GM18870 (cell line): Measurements from ENCODE around the gene KAT6B.
"Not testable (repeated sequence)": the region's sequence is repeated elsewhere in the genome, so short reads cannot be mapped to it uniquely, and the experiment has no call there.

Experiments
- ATAC-seq: cut with Tn5 transposase; IDR thresholded peaks from one replicate; pipeline ENCODE4 v1.9.1; 2021; ENCODE audit warnings: moderate library complexity; ENCODE audit not compliant: unreplicated experiment

The KAT6B gene

DNA sequence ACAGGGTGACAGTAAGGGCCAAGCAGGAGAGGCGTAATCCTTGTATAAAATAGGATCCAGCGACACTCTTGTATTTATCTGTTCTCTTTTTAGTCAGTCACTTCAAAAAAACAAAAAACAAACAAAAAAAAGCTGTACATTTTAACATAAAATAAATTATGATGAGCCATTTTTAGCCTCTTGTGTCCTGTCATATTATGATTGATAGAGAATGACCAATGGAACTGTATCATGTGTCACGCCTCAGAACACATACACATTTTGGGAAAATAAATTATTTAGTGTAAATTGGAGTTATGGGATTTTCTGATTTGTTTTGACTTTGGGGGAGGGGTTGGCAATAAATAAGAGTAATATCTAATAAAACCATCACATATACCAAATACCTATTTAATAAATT is 205.7 kb downstream of the KAT6B start:
- no peak for ATAC-seq

DNA sequence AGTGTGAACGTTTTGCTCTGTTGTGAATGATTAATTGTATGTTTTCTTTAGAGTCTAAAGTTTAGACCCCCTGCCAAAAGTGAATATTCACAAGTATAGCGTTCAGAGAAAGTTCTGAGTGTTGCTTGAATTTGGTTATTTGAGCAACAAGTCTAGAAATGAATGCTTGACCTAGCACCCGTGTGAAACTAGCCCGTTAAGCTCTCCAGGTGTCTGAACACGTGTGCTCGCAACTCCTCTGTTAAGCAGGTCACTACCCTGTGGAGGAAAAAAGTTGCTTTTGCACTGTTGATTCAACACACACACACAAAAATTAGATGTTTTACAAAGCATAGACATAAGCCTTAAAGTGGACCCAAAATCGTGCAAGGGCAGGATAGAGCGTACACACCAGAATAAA is 206.4 kb downstream of the KAT6B start:
- no peak for ATAC-seq

- ATAC-seq, result no peak
Observed at GRCh38 chr10:75033399-75034130, 207.2 kb downstream of the KAT6B start.

DNA sequence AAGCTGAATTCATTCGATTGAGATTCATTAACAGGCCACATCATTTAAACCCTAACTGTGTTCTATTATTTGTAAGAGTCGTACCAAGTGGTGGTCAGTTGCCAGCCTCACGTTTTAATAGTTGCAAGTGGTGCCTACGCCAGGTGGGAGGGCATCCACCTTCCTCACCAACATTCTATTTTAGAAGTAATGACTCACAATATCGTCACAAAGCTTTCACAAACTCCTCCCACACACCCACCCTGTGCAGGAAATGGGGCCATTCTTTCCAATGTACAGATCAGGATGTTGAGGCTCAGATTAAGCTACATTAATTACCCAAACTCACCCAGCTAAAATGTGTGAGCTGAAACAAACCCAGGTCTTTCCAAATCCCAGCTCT is 207.7 kb downstream of the KAT6B start:
- no peak for ATAC-seq

- ATAC-seq, result no peak
Observed at GRCh38 chr10:75034714-75035258, 208.4 kb downstream of the KAT6B start.

GRCh38 chr10:75035975-75036708 is 209.7 kb downstream of the KAT6B start:
- no peak for ATAC-seq

DNA sequence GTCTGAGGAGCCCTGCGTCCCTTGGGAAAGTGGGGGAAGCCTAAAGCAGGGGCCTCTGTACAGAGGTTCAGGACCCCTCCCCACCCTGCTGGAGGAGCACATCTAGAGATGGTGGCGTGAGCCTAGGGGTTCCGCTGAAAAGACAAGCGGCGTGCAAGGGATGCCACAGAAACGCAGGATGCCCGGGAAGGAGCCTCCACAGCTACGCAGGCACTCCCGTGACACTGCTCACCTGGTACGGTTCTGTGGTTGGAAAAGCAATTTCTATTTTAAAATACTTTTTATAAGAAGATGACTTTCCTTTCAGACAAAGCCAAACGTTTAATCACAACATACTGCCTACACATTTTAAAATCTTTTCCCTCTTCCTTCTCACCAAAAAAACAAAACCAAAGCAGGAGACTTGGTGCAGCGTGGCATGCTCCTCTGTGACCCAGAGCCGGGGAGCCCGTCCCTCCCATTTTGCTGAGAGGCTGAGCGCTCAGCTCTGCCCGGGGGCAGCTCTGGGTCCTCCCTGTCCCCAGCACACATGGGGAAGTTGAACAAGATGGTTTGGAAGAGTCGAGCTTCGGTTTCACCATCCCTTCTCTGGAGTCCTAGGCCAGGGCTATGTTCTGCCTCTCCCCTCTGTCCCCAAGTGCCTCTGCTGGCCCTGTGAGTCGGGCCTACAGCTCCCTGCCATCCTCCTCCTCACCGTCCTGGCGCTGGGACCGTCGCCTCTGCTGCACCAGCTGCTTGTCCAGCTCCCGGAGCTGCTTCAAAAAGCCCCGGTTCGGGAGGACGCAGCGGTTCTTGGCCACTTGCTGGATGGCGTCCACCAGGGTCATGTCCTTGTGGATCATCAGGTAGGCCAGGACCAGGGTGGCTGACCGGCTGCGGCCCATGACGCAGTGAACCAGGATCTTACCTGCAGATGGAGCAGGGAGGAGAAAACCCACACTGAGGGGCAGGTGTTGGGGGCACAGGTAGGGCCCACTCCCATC is 211.1 kb downstream of the KAT6B start:
- no peak for ATAC-seq

- ATAC-seq, result no peak
Observed at GRCh38 chr10:75038335-75038734, 211.9 kb downstream of the KAT6B start.

DNA sequence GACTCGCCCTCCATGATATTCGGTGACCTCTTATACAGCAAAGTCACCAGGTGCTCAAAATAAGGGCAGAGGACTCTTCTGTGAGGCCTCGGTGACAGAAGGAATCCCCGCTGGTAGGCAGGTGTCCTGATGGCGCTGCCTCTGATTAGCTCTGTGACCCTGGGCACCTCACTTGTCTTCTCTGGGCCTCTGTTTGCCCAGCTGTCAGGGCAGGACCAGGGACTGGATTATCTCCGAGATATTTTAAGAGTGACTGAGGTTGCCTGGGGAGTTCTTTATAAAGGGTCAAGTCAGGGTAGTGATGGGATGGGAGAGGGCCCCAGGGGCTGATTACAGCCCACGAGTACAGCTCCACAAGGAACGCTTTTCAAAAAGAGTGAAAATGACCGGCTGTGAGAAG is 214.2 kb downstream of the KAT6B start:
- no peak for ATAC-seq

DNA sequence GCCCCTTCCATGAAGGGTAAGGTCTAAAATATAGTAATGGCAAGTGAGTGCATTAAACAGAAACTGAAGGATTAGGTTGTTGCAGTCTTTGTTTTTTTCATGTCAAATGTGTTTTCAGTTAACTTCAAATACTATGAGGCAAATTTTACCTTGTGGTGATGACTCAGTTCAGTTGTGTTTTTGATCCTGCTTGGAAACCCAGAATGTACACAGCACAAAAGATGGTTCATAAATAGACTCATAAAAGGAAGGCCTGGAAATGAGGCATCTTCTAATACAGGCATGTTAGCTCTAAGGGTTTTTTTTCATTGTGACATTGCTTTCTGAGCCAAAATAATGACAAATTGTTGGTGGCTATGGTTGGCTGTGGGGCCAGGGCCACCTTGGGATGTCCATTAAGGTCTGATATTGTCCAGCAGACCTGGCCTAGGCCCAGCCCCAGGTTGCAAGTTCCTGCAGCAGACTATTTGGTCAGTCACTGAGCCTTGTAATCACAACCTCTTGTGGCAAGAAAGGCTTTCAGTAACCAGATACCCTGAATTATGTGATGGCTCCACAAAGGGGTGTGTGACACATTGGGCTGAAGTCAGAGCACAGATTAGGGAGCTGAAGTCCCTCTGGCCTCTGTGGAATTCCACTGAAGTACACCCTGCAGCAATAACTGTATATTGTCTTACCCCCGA is 216.0 kb downstream of the KAT6B start:
- ATAC-seq, result no peak

DNA sequence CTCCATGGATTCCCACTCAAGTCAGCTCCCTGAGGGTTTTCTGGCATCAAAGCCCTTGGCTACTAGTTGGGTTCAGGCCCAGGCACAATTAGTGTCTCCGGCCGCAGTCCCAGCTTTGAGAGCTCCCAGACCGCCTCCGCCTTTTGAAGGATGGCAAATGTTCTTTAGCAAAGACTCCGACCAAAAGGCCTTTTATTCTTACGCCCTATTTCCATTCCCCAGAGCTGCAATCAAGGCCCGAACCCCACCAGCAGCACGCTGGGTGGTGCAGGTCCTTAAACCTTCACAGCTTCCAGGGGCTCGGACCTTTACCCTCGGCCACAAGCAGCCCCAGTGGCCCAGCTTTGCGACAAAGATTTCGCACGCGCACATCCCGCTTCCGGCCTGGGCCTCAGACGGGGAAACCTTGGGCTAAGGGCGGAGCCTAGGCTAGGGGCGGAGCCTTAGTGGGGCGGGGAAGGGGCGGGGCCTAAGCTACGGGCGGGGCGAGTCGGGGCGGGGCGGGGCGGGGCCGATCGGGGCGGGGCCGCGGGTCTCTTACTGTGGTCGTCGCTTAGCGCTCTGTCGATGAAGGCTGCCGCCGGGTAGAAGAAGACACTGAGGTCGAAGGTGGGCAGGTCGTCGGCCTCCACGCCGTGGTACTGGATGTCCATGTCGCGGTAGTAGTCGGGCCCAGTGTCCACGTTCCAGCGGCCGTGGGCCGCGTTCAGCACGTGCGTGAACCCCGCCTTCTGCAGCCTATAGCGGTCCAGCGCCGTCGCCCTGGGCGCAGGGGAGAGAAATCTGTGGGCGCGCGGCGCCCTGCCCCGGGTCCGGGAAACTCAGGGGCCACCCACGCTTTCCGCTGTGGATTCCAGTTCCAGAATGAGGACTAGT is 217.1 kb downstream of the KAT6B start:
- ATAC-seq, result no peak

DNA sequence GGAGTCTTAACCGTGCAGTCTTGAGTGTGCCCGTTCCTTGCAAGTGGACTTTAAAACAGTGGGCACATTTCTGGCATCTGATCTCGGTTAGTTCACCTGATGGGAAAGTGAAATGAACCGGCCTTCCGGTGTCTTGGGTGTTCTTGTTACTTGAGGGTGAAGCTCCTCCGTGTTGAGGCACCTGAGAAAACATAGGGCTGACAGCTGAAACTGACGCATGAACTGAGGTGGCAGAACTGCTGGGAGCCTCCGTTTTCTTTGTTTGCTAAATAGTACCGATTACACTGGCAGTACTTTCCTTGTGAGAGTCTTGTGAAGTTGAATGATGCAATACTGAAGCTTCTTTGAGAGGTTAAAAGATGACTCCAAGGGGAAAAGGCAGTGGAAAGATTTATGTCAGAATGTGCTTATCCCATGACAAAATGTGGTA is 222.3 kb downstream of the KAT6B start:
- no peak for ATAC-seq

- no peak for ATAC-seq
Observed at GRCh38 chr10:75049316-75050148, 223.1 kb downstream of the KAT6B start.

GRCh38 chr10:75050149-75050919 is 223.9 kb downstream of the KAT6B start:
- no peak for ATAC-seq

DNA sequence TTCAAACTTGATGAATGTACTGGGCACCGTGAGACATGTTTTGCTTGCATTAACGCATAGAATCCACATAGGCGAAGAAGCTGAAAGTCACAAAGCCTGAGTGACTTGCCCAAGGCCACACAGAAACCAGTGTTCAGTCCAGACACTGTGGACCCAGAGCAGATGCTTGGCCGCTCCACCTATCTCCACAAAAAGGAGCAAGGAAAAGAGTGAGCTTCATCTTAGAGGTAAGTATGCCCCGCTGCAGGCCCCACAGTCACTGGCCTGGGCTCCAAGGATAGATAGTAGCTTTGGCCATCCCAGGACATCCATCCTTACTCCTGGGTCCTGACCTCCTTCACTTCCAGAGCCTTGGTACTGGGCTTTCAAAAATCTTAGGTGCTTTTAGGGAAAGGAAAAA is 224.9 kb downstream of the KAT6B start:
- no peak for ATAC-seq

- not testable (repeated sequence) for ATAC-seq
Observed at GRCh38 chr10:75055896-75056406, 229.6 kb downstream of the KAT6B start.

- ATAC-seq, result no peak
Observed at GRCh38 chr10:75057680-75058079, 231.3 kb downstream of the KAT6B start.

DNA sequence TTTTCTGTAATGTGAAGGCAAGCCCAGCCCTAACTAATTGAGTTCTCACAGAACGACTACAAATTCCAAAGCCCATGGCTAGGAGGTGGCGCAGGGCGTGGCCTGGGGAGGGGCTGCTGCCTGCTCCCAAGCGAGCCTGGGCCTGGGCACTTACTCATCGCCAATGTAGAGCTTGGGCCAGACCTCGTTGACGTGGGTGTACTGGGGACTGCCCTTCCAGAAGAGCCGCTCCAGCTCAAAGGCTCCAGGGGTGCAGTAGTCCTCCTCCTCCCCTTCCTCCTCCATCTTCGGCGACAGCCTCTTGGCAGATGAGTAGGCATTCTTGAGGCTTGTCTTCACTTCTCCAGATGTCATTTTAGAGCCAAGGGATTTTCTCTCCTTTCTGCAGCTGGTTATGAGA is 231.8 kb downstream of the KAT6B start:
- ATAC-seq, result no peak
